Psoas muscle (tissue), 8 donors: Measurements from ENCODE around the gene PEX3. TPM values are rescaled to one million over a fixed set of nuclear protein-coding genes. Genes with fewer than 3 reads are reported as not detected.

ENCODE experiments used
- ATAC-seq, 4 donors: fragments of 200-7000 bp; cut with Tn5 transposase; one replicate each; pipeline ENCODE4 v1.9.1; 2020; ENCODE audit warnings: moderate library complexity in 3 of 4, mild to moderate bottlenecking in 2 of 4
- DNase-seq, 2 donors: peaks; one replicate each; pipeline ENCODE4 v3.0.0-alpha.2; 2020
- H3K27ac ChIP-seq: fragments of 200-600 bp; one replicate; pipeline ENCODE4 v1.8.0; 2022
- H3K27me3 ChIP-seq, 3 donors: fragments of 200-600 bp in 1 of 3; one replicate each; pipeline versions ENCODE4 v1.6.1 to v1.8.0; 2013 to 2022; ENCODE audit warnings: low read length in 2 of 3, mild to moderate bottlenecking in 2 of 3, moderate library complexity in 1 of 3; ENCODE audit not compliant: insufficient read depth in 3 of 3
- H3K36me3 ChIP-seq, 2 donors: fragments of 200-600 bp in 1 of 2; one replicate each; pipeline versions ENCODE4 v1.6.1 to v1.8.0; 2013 to 2022; ENCODE audit warnings: low read depth in 1 of 2, mild to moderate bottlenecking in 1 of 2, moderate library complexity in 1 of 2; ENCODE audit not compliant: insufficient read depth in 1 of 2
- H3K4me1 ChIP-seq: fragments of 200-600 bp; one replicate; pipeline ENCODE4 v1.8.0; 2022
- H3K4me3 ChIP-seq: fragments of 200-600 bp; one replicate; pipeline ENCODE4 v1.8.0; 2022; ENCODE audit warnings: mild to moderate bottlenecking
- H3K9me3 ChIP-seq: fragments of 200-600 bp; one replicate; pipeline ENCODE4 v1.8.0; 2022
- CTCF ChIP-seq: fragments of 200-600 bp; IDR thresholded peaks from one replicate; pipeline ENCODE4 v1.8.0; 2022; ENCODE audit warnings: antibody characterized with exemption
- WGBS, 3 donors: extraction: QIAGEN DNeasy Blood & Tissue Kit; methylation state at CpG; one replicate each; pipeline versions ENCODE4 v1.1.6 to v1.1.7; 2013; 5-methylcytosine and 5-hydroxymethylcytosine counted together
- intact Hi-C, 2 donors: fragments of 100-400 bp; cut with DNase I; formaldehyde crosslinking; loops; one replicate each; pipeline versions ENCODE4 v1.11.0 to v1.14.2; 2022
- polyA plus RNA-seq, 3 donors: library from polyadenylated mRNA; stranded (reverse); fragments of 200-250 nt; gene quantifications; one replicate each; pipeline ENCODE4 v1.2.3, GENCODE V29; 2013
- total RNA-seq, 4 donors: library from RNA; stranded (reverse); fragmentation: NEBNext Ultra II Directional in 2 of 4; extraction: Animal tissue kit (Norgen Biotek cat#: 25700) in 2 of 4; gene quantifications; one replicate each; pipeline versions ENCODE4 v1.2.1 to v1.2.4, GENCODE V29; 2021 to 2023
- donor health status: healthy with polysubstance abuse.
- donor health status: DM: no; HTN: no; CAD: no; lungs with moderate emphysema.
- donor health status: Bipolar disorder and iron deficiency.
- donor health status: healthy.
- donor health status: DM: yes; HTN: yes; CAD: no.
- donor health status: DM: no; HTN: no; CAD: no.
- donor health status: DM: no; HTN: no; CAD: no.
- donor health status: DM: yes; HTN: yes; CAD: no.

Gene PEX3
- total and polyA plus RNA-seq, 7 donors, result 7.1 to 17.9 (median 13.0) TPM

GRCh38 chr6:143516690-143517446, 66.3 kb downstream of the PEX3 start:
- Histone ChIP-seq H3K27ac (no peak overlapping the region), H3K36me3 (no peaks in the 10 kb centered on the region), H3K4me3 (no peak overlapping the region), H3K27me3 (no peaks in the 10 kb centered on the region), H3K4me1 (peaks cover 14% of the 10 kb centered on the region), H3K9me3 (no peaks in the 10 kb centered on the region)
- no peak for TF ChIP-seq CTCF
- intact Hi-C loops, result no loop called here
- DNase-seq (no peak), ATAC-seq (no peak)
- WGBS, 3 donors, result 77 to 93% (median 81%) methylated on average over 2 of the region's 2 CpGs

- Histone ChIP-seq H3K36me3 (no peaks in the 10 kb centered on the region), H3K9me3 (no peaks in the 10 kb centered on the region), H3K27ac (no peak overlapping the region), H3K27me3 (no peaks in the 10 kb centered on the region), H3K4me3 (no peak overlapping the region), H3K4me1 (peaks cover 11% of the 10 kb centered on the region)
- no peak for ATAC-seq
- 73 to 76% (median 74%) methylated on average over 3 of the region's 3 CpGs for WGBS, 3 donors
- no peak for TF ChIP-seq CTCF
- no peak for DNase-seq
- intact Hi-C loops, result no loop called here
Observed at GRCh38 chr6:143517447-143517773, 66.8 kb downstream of the PEX3 start.

DNA sequence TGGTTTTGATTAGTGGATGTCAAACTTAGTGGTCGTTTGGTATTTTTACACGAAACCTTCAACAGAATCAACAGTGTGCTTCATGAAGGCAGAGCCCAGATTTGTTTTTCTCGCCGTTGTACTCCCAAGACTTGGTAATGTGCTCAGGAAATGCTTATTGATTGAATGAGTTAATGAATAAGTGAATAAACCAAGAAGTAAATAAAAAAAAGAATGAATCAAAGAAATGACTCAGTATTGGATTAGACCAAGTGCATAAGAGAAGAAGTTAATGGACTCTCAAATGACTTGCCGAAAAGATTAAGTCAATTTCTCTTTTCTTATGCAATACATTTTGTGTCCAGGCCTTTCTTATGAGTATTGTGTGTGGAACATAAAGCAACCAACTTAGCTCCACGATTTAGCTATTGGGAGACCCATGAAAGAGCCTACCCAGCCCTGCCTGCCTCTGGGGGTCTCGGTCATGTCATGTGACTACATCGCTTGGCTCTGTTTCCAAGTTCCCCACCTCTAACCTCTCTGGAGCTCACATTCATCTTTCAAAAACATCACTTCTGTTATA, 71.5 kb downstream of the PEX3 start:
- Histone ChIP-seq H3K4me3 (no peak overlapping the region), H3K27me3 (no peaks in the 10 kb centered on the region), H3K4me1 (no peaks in the 10 kb centered on the region), H3K9me3 (no peaks in the 10 kb centered on the region), H3K36me3 (no peaks in the 10 kb centered on the region), H3K27ac (no peak overlapping the region)
- WGBS, 3 donors, result 85 to 91% (median 87%) methylated on average over 8 of the region's 8 CpGs
- ATAC-seq (no peak), DNase-seq (no peak)
- TF ChIP-seq CTCF, result no peak
- intact Hi-C loops, result no loop called here

GRCh38 chr6:143525356-143525755, 74.8 kb downstream of the PEX3 start:
- ATAC-seq, result no peak
- no peaks in the 10 kb centered on the region for H3K27me3 ChIP-seq
- H3K27ac ChIP-seq, result no peak overlapping the region
- no peaks in the 10 kb centered on the region for H3K4me1 ChIP-seq
- no peak for DNase-seq
- H3K36me3 ChIP-seq, result no peaks in the 10 kb centered on the region
- WGBS, 3 donors, result 84 to 100% (median 100%) methylated on average over 1 of the region's 1 CpG
- H3K9me3 ChIP-seq, result no peaks in the 10 kb centered on the region
- no peak overlapping the region for H3K4me3 ChIP-seq
- no peak for TF ChIP-seq CTCF
- intact Hi-C loops, result no loop called here

GRCh38 chr6:143527677-143528076, 77.1 kb downstream of the PEX3 start:
- Histone ChIP-seq H3K36me3 (no peaks in the 10 kb centered on the region), H3K27me3 (peaks cover 0 to 2% (median 0%) of the 10 kb centered on the region in 3 donors), H3K4me3 (no peak overlapping the region), H3K27ac (no peak overlapping the region), H3K9me3 (no peaks in the 10 kb centered on the region), H3K4me1 (no peaks in the 10 kb centered on the region)
- TF ChIP-seq CTCF, result no peak
- 76 to 87% (median 78%) methylated on average over 1 of the region's 1 CpG for WGBS, 3 donors
- intact Hi-C loops, result no loop called here
- DNase-seq (no peak), ATAC-seq (no peak)
